PC-9 (cell line): ENCODE measurements around the gene PLAC1. TPM values are rescaled to one million over a fixed set of nuclear protein-coding genes. Genes with fewer than 3 reads are reported as not detected.

Experiments
- BruUV-seq: library from RNA; stranded (reverse); fragments of 400-500 nt; replicated peaks from 2 replicates; lab custom pipeline; 2021; lab: Mats Ljungman, UMichigan
- CTCF ChIA-PET: fragments of 300-600 bp; sonication (Branson Sonifier 250); formaldehyde crosslinking; loops from one replicate; lab custom pipeline; 2022; ENCODE audit warnings: antibody characterized with exemption; lab: Charles Lee
- POLR2A ChIA-PET: fragments of 300-600 bp; sonication (Branson Sonifier 250); formaldehyde crosslinking; loops from one replicate; lab custom pipeline; 2022; ENCODE audit warnings: antibody characterized with exemption; ENCODE audit not compliant: unreplicated experiment; lab: Charles Lee
- DNase-seq, 2 experiments: peaks; one replicate each; pipeline versions ENCODE4 v3.0.0 to v3.0.0-alpha.2; 2015 to 2022; ENCODE audit warnings: mixed read lengths in 1 of 2
- H2AFZ ChIP-seq: fragments of 200-600 bp; sonication (generic); 2 replicates; pipeline ENCODE4 v1.8.1; 2017; ENCODE audit warnings: antibody characterized with exemption
- H3F3A ChIP-seq: fragments of 200-600 bp; sonication (generic); 2 replicates; pipeline ENCODE4 v1.8.1; 2017; ENCODE audit warnings: antibody characterized with exemption, mild to moderate bottlenecking, low read depth; ENCODE audit not compliant: insufficient read depth
- H3K27ac ChIP-seq: fragments of 200-600 bp; sonication (generic); 2 replicates; pipeline ENCODE4 v1.6.1; 2016; ENCODE audit warnings: mixed run types
- H3K27me3 ChIP-seq: fragments of 200-600 bp; sonication (generic); 2 replicates; pipeline ENCODE4 v1.6.1; 2016; ENCODE audit warnings: low read depth, mixed run types; ENCODE audit not compliant: insufficient read depth
- H3K36me3 ChIP-seq: fragments of 200-600 bp; sonication (generic); 2 replicates; pipeline ENCODE4 v1.6.1; 2016; ENCODE audit warnings: low read depth, mixed run types
- H3K4me1 ChIP-seq: fragments of 200-600 bp; sonication (generic); replicated peaks from 2 replicates; pipeline ENCODE4 v1.6.1; 2016; ENCODE audit warnings: mixed run types; ENCODE audit not compliant: insufficient read depth
- H3K4me2 ChIP-seq: fragments of 200-600 bp; sonication (generic); 2 replicates; pipeline ENCODE4 v1.6.1; 2017; ENCODE audit warnings: mixed run types
- H3K4me3 ChIP-seq: fragments of 200-600 bp; sonication (generic); 2 replicates; pipeline ENCODE4 v1.6.1; 2016; ENCODE audit warnings: mixed run types
- H3K79me2 ChIP-seq: fragments of 200-600 bp; sonication (generic); 2 replicates; pipeline ENCODE4 v1.6.1; 2017; ENCODE audit warnings: low read depth, mixed run types
- H3K9me2 ChIP-seq: fragments of 200-600 bp; sonication (generic); 2 replicates; pipeline ENCODE4 v1.8.1; 2017; ENCODE audit warnings: mild to moderate bottlenecking; ENCODE audit not compliant: insufficient read depth
- H3K9me3 ChIP-seq: fragments of 200-600 bp; sonication (generic); 2 replicates; pipeline ENCODE4 v1.8.1; 2016; ENCODE audit warnings: low read depth; ENCODE audit not compliant: insufficient read depth
- H4K20me1 ChIP-seq: fragments of 200-600 bp; sonication (generic); 2 replicates; pipeline ENCODE4 v1.8.1; 2017; ENCODE audit not compliant: insufficient read depth
- EZH2 ChIP-seq: fragments of 200-600 bp; sonication (generic); IDR thresholded peaks from 2 replicates; pipeline ENCODE4 v1.8.0; 2017; ENCODE audit warnings: antibody characterized with exemption, low read depth
- intact Hi-C: fragments of 100-400 bp; cut with micrococcal nuclease; formaldehyde crosslinking; loops from one replicate; pipeline ENCODE4 v1.10.0; 2022; ENCODE audit not compliant: unreplicated experiment
- total RNA-seq: library from RNA; stranded (reverse); gene quantifications from 2 replicates; pipeline ENCODE4 v1.2.3, GENCODE V29; 2021
- TF ChIP-seq, protein P1 (sequence below): fragments of 200-600 bp; sonication (generic); conservative IDR thresholded peaks from 2 replicates; pipeline ENCODE4 v1.6.1; 2017; ENCODE audit warnings: mixed run types, antibody characterized with exemption, mild to moderate bottlenecking, moderate library complexity

PLAC1 gene
- total RNA-seq, 1 experiment from 2014 or later: 2.1 TPM

DNA sequence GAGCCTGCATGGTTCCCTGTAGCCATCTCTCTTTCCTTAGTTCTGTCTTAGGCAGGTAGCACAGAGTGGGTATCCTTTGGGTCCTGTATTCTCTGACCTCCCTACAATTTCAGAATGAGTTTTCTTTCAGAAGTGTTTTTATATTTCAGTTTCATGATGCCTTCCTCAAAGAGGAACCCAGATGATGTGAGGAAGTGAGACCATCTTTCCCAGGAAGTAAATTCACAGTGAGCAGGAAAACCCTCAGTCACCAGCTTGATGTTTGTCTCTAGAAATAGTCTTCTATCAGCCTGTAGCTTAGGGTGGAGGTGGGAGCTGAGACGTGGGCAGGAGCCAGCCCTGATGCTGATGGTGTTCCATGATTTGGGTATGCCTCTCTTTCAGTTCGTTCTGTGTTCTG lies 16.9 kb downstream of the PLAC1 start:
- intact Hi-C loops: no loop called here
- CTCF ChIA-PET: no interaction called here
- H3K4me2 ChIP-seq: no peak overlapping the region

DNA sequence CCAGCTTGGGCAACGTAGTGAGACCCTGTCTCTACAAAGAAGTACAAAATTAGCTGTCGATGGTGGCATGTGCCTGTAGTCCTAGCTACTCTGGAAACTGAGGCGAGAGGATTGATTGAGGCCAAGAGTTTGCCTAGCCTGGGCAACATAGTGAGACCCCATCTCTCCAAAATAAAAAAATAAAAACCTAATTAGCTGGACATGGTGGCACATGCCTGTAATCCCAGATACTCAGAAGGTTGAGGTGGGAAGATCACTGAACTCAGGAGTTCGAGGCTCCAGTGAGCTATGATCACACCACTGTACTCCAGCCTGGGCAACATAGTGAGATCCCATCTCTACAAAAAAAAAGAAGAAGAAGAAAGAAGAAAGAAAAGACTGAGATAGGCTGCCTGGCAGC lies 17.4 kb downstream of the PLAC1 start:
- Histone ChIP-seq H3K79me2 (no peaks in the 10 kb centered on the region), H3K9me2 (no peaks in the 10 kb centered on the region), H3F3A (no peaks in the 10 kb centered on the region), H2AFZ (no peak overlapping the region), H3K27ac (no peak overlapping the region), H3K27me3 (no peaks in the 10 kb centered on the region), H4K20me1 (no peaks in the 10 kb centered on the region), H3K9me3 (no peaks in the 10 kb centered on the region), H3K36me3 (no peaks in the 10 kb centered on the region), H3K4me3 (no peak overlapping the region), H3K4me2 (no peak overlapping the region), H3K4me1 (no peaks in the 10 kb centered on the region)
- no peak for TF ChIP-seq EZH2
- TF ChIP-seq, protein P1, sequence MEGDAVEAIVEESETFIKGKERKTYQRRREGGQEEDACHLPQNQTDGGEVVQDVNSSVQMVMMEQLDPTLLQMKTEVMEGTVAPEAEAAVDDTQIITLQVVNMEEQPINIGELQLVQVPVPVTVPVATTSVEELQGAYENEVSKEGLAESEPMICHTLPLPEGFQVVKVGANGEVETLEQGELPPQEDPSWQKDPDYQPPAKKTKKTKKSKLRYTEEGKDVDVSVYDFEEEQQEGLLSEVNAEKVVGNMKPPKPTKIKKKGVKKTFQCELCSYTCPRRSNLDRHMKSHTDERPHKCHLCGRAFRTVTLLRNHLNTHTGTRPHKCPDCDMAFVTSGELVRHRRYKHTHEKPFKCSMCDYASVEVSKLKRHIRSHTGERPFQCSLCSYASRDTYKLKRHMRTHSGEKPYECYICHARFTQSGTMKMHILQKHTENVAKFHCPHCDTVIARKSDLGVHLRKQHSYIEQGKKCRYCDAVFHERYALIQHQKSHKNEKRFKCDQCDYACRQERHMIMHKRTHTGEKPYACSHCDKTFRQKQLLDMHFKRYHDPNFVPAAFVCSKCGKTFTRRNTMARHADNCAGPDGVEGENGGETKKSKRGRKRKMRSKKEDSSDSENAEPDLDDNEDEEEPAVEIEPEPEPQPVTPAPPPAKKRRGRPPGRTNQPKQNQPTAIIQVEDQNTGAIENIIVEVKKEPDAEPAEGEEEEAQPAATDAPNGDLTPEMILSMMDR: no peak
- ChIA-PET CTCF (no interaction called here), POLR2A (no interaction called here)
- BruUV-seq: no TSS peak
- no peak for DNase-seq
- intact Hi-C loops: no loop called here

More for the DNA sequence above, 16.9 kb downstream of the PLAC1 start:
- Histone ChIP-seq H3K4me3 (no peak overlapping the region), H3K79me2 (no peaks in the 10 kb centered on the region), H3K9me3 (no peaks in the 10 kb centered on the region), H4K20me1 (no peaks in the 10 kb centered on the region), H3K27me3 (no peaks in the 10 kb centered on the region), H3K27ac (no peak overlapping the region), H3K36me3 (no peaks in the 10 kb centered on the region), H2AFZ (no peak overlapping the region), H3F3A (no peaks in the 10 kb centered on the region), H3K9me2 (no peaks in the 10 kb centered on the region), H3K4me1 (no peaks in the 10 kb centered on the region)
- POLR2A ChIA-PET: no interaction called here
- no peak for DNase-seq
- BruUV-seq: no TSS peak
- TF ChIP-seq, protein P1: no peak
- TF ChIP-seq EZH2: no peak

DNA sequence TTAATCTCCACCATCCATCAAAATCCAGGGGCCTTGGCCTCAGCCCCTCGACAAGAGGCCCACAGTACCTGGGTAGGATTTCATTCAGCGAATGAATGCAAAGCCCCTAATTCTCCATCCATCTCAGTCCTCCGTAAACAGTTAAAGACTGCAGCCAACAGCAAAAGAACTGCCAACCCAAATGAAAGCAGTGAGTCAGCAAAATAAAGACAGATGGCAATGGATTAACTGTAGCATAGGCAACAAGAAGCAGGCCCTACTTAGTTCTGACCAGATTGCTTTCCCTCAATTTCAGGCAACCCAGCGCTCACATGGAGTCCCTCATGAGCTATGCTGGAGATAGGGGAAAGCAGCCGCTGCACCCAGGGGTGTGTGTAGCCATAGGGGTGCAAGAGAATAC lies 21.4 kb downstream of the PLAC1 start:
- no peak overlapping the region for H3K4me2 ChIP-seq
- no peak for TF ChIP-seq EZH2
- TF ChIP-seq, protein P1: no peak
- no peak for DNase-seq
- CTCF ChIA-PET: no interaction called here
- intact Hi-C loops: no loop called here
- no peak overlapping the region for H3K27ac ChIP-seq
- no peaks in the 10 kb centered on the region for H3K36me3 ChIP-seq
- no peaks in the 10 kb centered on the region for H3K27me3 ChIP-seq
- H4K20me1 ChIP-seq: no peaks in the 10 kb centered on the region
- POLR2A ChIA-PET: interaction anchor here (0.6 to 0.7 kb wide), 2 partner anchors 65 to 1117 kb away, joined by 3 to 5 read pairs; no protein-coding TSS in a partner anchor
- H3K9me2 ChIP-seq: no peaks in the 10 kb centered on the region
- H2AFZ ChIP-seq: no peak overlapping the region
- BruUV-seq: no TSS peak
- H3K9me3 ChIP-seq: no peaks in the 10 kb centered on the region
- no peaks in the 10 kb centered on the region for H3F3A ChIP-seq
- no peaks in the 10 kb centered on the region for H3K79me2 ChIP-seq
- no peaks in the 10 kb centered on the region for H3K4me1 ChIP-seq
- H3K4me3 ChIP-seq: no peak overlapping the region
